HL-60 (cell line): ENCODE measurements around the gene CHAF1A.

Source experiments
- DNase-seq, 2 experiments: peaks; one replicate each; pipeline ENCODE4 v3.0.0-alpha.2; 2010 to 2020; ENCODE audit warnings: low read depth in 1 of 2, low spot score in 1 of 2
- H3K27ac ChIP-seq: fragments of 250-450 bp; sonication (Bioruptor Pico); replicated peaks from 2 replicates; pipeline ENCODE4 v1.5.1; 2020; ENCODE audit warnings: mild to moderate bottlenecking, moderate library complexity
- H3K27me3 ChIP-seq: fragments of 250-450 bp; sonication (Bioruptor Pico); 2 replicates; pipeline ENCODE4 v1.5.1; 2021; ENCODE audit warnings: mild to moderate bottlenecking, moderate library complexity; ENCODE audit not compliant: insufficient read depth, poor library complexity, severe bottlenecking
- H3K4me3 ChIP-seq: replicated peaks from 2 replicates; pipeline ENCODE4 v1.5.1; 2011; ENCODE audit warnings: mild to moderate bottlenecking, control low read depth, low read length; ENCODE audit not compliant: insufficient read depth
- CTCF ChIP-seq: IDR thresholded peaks from one replicate; pipeline ENCODE4 v1.5.1; 2011; ENCODE audit warnings: low read length, control low read depth, inconsistent platforms; ENCODE audit not compliant: insufficient read depth
- GABPA ChIP-seq: IDR thresholded peaks from 2 replicates; pipeline ENCODE4 v1.6.1; 2012; ENCODE audit warnings: low read depth
- POLR2AphosphoS5 ChIP-seq: IDR thresholded peaks from 2 replicates; pipeline ENCODE4 v1.6.1; 2012; ENCODE audit warnings: low read depth
- REST ChIP-seq: IDR thresholded peaks from 2 replicates; pipeline ENCODE4 v1.6.1; 2012; ENCODE audit warnings: low read depth; ENCODE audit not compliant: insufficient replicate concordance
- SPI1 ChIP-seq: IDR thresholded peaks from 2 replicates; pipeline ENCODE4 v1.6.1; 2012; ENCODE audit warnings: low read depth, mild to moderate bottlenecking, borderline replicate concordance

Gene CHAF1A

GRCh38 chr19:4368128-4368820 lies 34.2 kb upstream of the CHAF1A start:
- Histone ChIP-seq H3K4me3 (no peak overlapping the region), H3K27me3 (no peaks in the 10 kb centered on the region), H3K27ac (no peak overlapping the region)
- TF ChIP-seq SPI1 (peak; percentile 30; the same call in 1 of the 2 replicates), GABPA (no peak), REST (no peak), CTCF (no peak), POLR2AphosphoS5 (no peak)
- DNase-seq = no peak

- no peaks in the 10 kb centered on the region for H3K27me3 ChIP-seq
- peak overlapping the region; percentile 41 for H3K27ac ChIP-seq
- TF ChIP-seq GABPA (no peak), SPI1 (no peak), CTCF (no peak), POLR2AphosphoS5 (no peak), REST (no peak)
- DNase-seq = peak; percentile 23 to 63
- peak overlapping the region; percentile 27 for H3K4me3 ChIP-seq
These were observed 33.1 kb upstream of the CHAF1A start for GRCh38 chr19:4369109-4369887.

GRCh38 chr19:4369888-4370260 lies 32.6 kb upstream of the CHAF1A start:
- peak overlapping the region; percentile 41 for H3K27ac ChIP-seq
- peak overlapping the region; percentile 27; the same call in 1 of the 2 replicates for H3K4me3 ChIP-seq
- DNase-seq = peak; percentile 57 to 75
- no peaks in the 10 kb centered on the region for H3K27me3 ChIP-seq
- TF ChIP-seq CTCF (peak; percentile 43), POLR2AphosphoS5 (no peak), GABPA (no peak), SPI1 (no peak), REST (no peak)
